Kasumi-1 (cell line): ENCODE measurements around the gene ABCG4.
A peak's percentile ranks its signal among the peaks of the same experiment; 100 is the strongest.
"Not testable (repeated sequence)": the region's sequence is repeated elsewhere in the genome, so short reads cannot be mapped to it uniquely, and the experiment has no call there.

ENCODE experiments used
- DNase-seq, 2 experiments: peaks; one replicate each; lab custom pipeline; 2025; lab: John Stamatoyannopoulos, UW

ABCG4 gene

GRCh38 chr11:119149018-119149785 lies at the start of gene ABCG4:
Gene ABCG4 (plus strand): TSS chr11:119149052. CDS start chr11:119149966, 914 bp downstream.
- DNase-seq, result no peak

GRCh38 chr11:119099711-119100110 lies 49.1 kb upstream of the ABCG4 start:
- DNase-seq, result no peak

- peak; percentile 70 to 78 for DNase-seq
These were observed 48.4 kb upstream of the ABCG4 start for GRCh38 chr11:119100246-119100970.

- DNase-seq, result no peak
These were observed 47.7 kb upstream of the ABCG4 start for GRCh38 chr11:119100994-119101758.

GRCh38 chr11:119101759-119102423 lies 47.0 kb upstream of the ABCG4 start, which contains the start of gene DPAGT1:
Gene DPAGT1 (minus strand): TSS chr11:119101853. CDS start chr11:119101655, 198 bp downstream.
- peak; percentile 96 to 97 for DNase-seq

- not testable (repeated sequence) for DNase-seq
These were observed 45.6 kb upstream of the ABCG4 start for GRCh38 chr11:119103161-119103664.

- DNase-seq, result peak in 1 of 2 experiments; percentile 42
These were observed 45.1 kb upstream of the ABCG4 start for GRCh38 chr11:119103793-119104192.

- DNase-seq, result peak; percentile 89 to 92
These were observed 42.0 kb upstream of the ABCG4 start, which contains the start of gene C2CD2L for GRCh38 chr11:119106564-119107537. Gene C2CD2L (plus strand): TSS chr11:119107344. CDS start chr11:119107742, 398 bp downstream.

- no peak for DNase-seq
These were observed 41.2 kb upstream of the ABCG4 start for GRCh38 chr11:119107538-119108145.

GRCh38 chr11:119108146-119108856 lies 40.6 kb upstream of the ABCG4 start:
- peak; percentile 30 to 36 for DNase-seq

- DNase-seq, result no peak
These were observed 40.0 kb upstream of the ABCG4 start for GRCh38 chr11:119108857-119109221.

GRCh38 chr11:119109843-119110242 lies 39.0 kb upstream of the ABCG4 start:
- no peak for DNase-seq

- no peak for DNase-seq
These were observed 38.4 kb upstream of the ABCG4 start for GRCh38 chr11:119110439-119110838.

- DNase-seq, result no peak
These were observed 37.4 kb upstream of the ABCG4 start for GRCh38 chr11:119111361-119111925.

GRCh38 chr11:119112314-119113020 lies 36.4 kb upstream of the ABCG4 start:
- no peak for DNase-seq

- DNase-seq, result no peak
These were observed 35.1 kb upstream of the ABCG4 start for GRCh38 chr11:119113716-119114115.

- DNase-seq, result no peak
These were observed 34.5 kb upstream of the ABCG4 start for GRCh38 chr11:119114351-119114750.
